ENCODE measurements around the gene PIGM.

GRCh38 chr1:160028426-160028825 is 3.4 kb downstream of the PIGM start:
- TF ChIP-seq CTCF (IDR thresholded peaks at IDR 0.05; ENCODE audit: low read length) = no peak
- no peak for TF ChIP-seq EZH2 (IDR thresholded peaks at IDR 0.05; ENCODE audit: borderline replicate concordance, low read length)

All from OCI-LY1 (cell line).